Glutamatergic neuron (in vitro differentiated cells): ENCODE results near the gene CFAP92. TPM values are rescaled to one million over a fixed set of nuclear protein-coding genes. Genes with fewer than 3 reads are reported as not detected.
A peak's percentile ranks its signal among the peaks of the same experiment; 100 is the strongest.

Source experiments
- DNase-seq: peaks from one replicate; pipeline ENCODE4 v3.0.0; 2022
- H3K27ac Mint-ChIP-seq: one replicate; pipeline ENCODE4 v1.8.0; 2020; ENCODE audit warnings: mild to moderate bottlenecking, mixed read lengths, inconsistent platforms; ENCODE audit not compliant: unreplicated experiment
- H3K27me3 Mint-ChIP-seq: one replicate; pipeline ENCODE4 v1.8.0; 2020; ENCODE audit warnings: mild to moderate bottlenecking, moderate library complexity, mixed read lengths, inconsistent platforms; ENCODE audit not compliant: unreplicated experiment
- H3K36me3 Mint-ChIP-seq: one replicate; pipeline ENCODE4 v1.8.0; 2020; ENCODE audit warnings: mild to moderate bottlenecking, mixed read lengths, inconsistent platforms; ENCODE audit not compliant: unreplicated experiment
- H3K4me1 Mint-ChIP-seq: one replicate; pipeline ENCODE4 v1.8.0; 2020; ENCODE audit warnings: mild to moderate bottlenecking, low read depth, mixed read lengths, inconsistent platforms; ENCODE audit not compliant: unreplicated experiment
- H3K4me3 Mint-ChIP-seq: one replicate; pipeline ENCODE4 v1.8.0; 2020; ENCODE audit warnings: mild to moderate bottlenecking, mixed read lengths, inconsistent platforms; ENCODE audit not compliant: unreplicated experiment
- H3K9me3 Mint-ChIP-seq: one replicate; pipeline ENCODE4 v1.8.0; 2020; ENCODE audit warnings: mild to moderate bottlenecking, moderate library complexity, mixed read lengths, inconsistent platforms; ENCODE audit not compliant: unreplicated experiment
- CTCF ChIP-seq: fragments of 200-600 bp; sonication (generic); IDR thresholded peaks from one replicate; pipeline ENCODE4 v1.5.0; 2021; ENCODE audit not compliant: partially characterized antibody, unreplicated experiment
- total RNA-seq: library from RNA; stranded (reverse); fragmentation: NEBNext Ultra II Directional; extraction: Animal tissue kit (Norgen Biotek cat#: 25700); gene quantifications from one replicate; pipeline ENCODE4 v1.2.1, GENCODE V29; 2021; ENCODE audit not compliant: unreplicated experiment

CFAP92 gene
- total RNA-seq, 1 donor from 2014 or later: 0.15 TPM

- H3K27ac Mint-ChIP-seq: no peak overlapping the region
- TF ChIP-seq CTCF: no peak
- no peaks in the 10 kb centered on the region for H3K4me1 Mint-ChIP-seq
- peaks cover 3% of the 10 kb centered on the region for H3K9me3 Mint-ChIP-seq
- peaks cover 5% of the 10 kb centered on the region for H3K27me3 Mint-ChIP-seq
- DNase-seq: no peak
- H3K4me3 Mint-ChIP-seq: no peak overlapping the region
- no peaks in the 10 kb centered on the region for H3K36me3 Mint-ChIP-seq
Measured at GRCh38 chr3:129030611-129031010, 36.7 kb upstream of the CFAP92 start.

- TF ChIP-seq CTCF: no peak
- no peak for DNase-seq
- no peaks in the 10 kb centered on the region for H3K4me1 Mint-ChIP-seq
- H3K9me3 Mint-ChIP-seq: peaks cover 3% of the 10 kb centered on the region
- H3K36me3 Mint-ChIP-seq: no peaks in the 10 kb centered on the region
- no peak overlapping the region for H3K4me3 Mint-ChIP-seq
- H3K27ac Mint-ChIP-seq: no peak overlapping the region
- H3K27me3 Mint-ChIP-seq: peaks cover 5% of the 10 kb centered on the region
Measured at GRCh38 chr3:129028866-129029265, 35.0 kb upstream of the CFAP92 start.

GRCh38 chr3:129027544-129027880, 33.6 kb upstream of the CFAP92 start:
- Mint-ChIP-seq H3K9me3 (peaks cover 3% of the 10 kb centered on the region), H3K4me3 (no peak overlapping the region), H3K4me1 (no peaks in the 10 kb centered on the region), H3K27me3 (peaks cover 5% of the 10 kb centered on the region), H3K36me3 (no peaks in the 10 kb centered on the region), H3K27ac (no peak overlapping the region)
- no peak for TF ChIP-seq CTCF
- DNase-seq: no peak

GRCh38 chr3:129026728-129027543, 33.1 kb upstream of the CFAP92 start:
- peaks cover 8% of the 10 kb centered on the region for H3K27me3 Mint-ChIP-seq

More at GRCh38 chr3:129026728-129027543, 33.1 kb upstream of the CFAP92 start:
- Mint-ChIP-seq H3K4me1 (no peaks in the 10 kb centered on the region), H3K27ac (no peak overlapping the region), H3K4me3 (peak overlapping the region; percentile 75), H3K9me3 (peaks cover 3% of the 10 kb centered on the region), H3K36me3 (no peaks in the 10 kb centered on the region)
- peak; percentile 86 for DNase-seq
- peak; percentile 43 for TF ChIP-seq CTCF
